Liver (tissue), 9 donors: ENCODE results near the gene TRMT61A. TPM values are rescaled to one million over a fixed set of nuclear protein-coding genes. Genes with fewer than 3 reads are reported as not detected.

Source experiments
- DNase-seq: peaks from one replicate; pipeline ENCODE4 v3.0.0-alpha.2; 2017; ENCODE audit warnings: low spot score
- H3K27ac ChIP-seq, 2 donors: one replicate each; pipeline ENCODE4 v1.7.0; 2013; ENCODE audit warnings: inconsistent platforms in 2 of 2, low read length in 2 of 2, control low read depth in 1 of 2, low read depth in 1 of 2, mild to moderate bottlenecking in 1 of 2
- H3K27me3 ChIP-seq, 4 donors: one replicate each; pipeline versions ENCODE4 v1.6.1 to v1.7.0; 2013; ENCODE audit warnings: low read length in 3 of 4, inconsistent platforms in 1 of 4, mild to moderate bottlenecking in 1 of 4, moderate library complexity in 1 of 4; ENCODE audit not compliant: control insufficient read depth in 4 of 4, insufficient read depth in 4 of 4
- H3K36me3 ChIP-seq, 4 donors: one replicate each; pipeline versions ENCODE4 v1.6.1 to v1.7.0; 2013; ENCODE audit warnings: low read length in 3 of 4, mild to moderate bottlenecking in 3 of 4, low read depth in 1 of 4, moderate library complexity in 1 of 4; ENCODE audit not compliant: control insufficient read depth in 4 of 4, insufficient read depth in 3 of 4
- H3K4me1 ChIP-seq, 4 donors: one replicate each; pipeline versions ENCODE4 v1.6.1 to v1.7.0; 2013; ENCODE audit warnings: low read length in 3 of 4, mild to moderate bottlenecking in 3 of 4, moderate library complexity in 1 of 4; ENCODE audit not compliant: control insufficient read depth in 4 of 4, insufficient read depth in 4 of 4
- H3K4me3 ChIP-seq, 3 donors: one replicate each; pipeline versions ENCODE4 v1.6.1 to v1.7.0; 2013; ENCODE audit warnings: low read length in 3 of 3, control low read depth in 1 of 3, low read depth in 1 of 3, mild to moderate bottlenecking in 1 of 3
- H3K9ac ChIP-seq, 2 donors: one replicate each; pipeline ENCODE4 v1.7.0; 2013; ENCODE audit warnings: low read length in 2 of 2, mild to moderate bottlenecking in 2 of 2, moderate library complexity in 2 of 2, control low read depth in 1 of 2, low read depth in 1 of 2
- H3K9me3 ChIP-seq, 4 donors: one replicate each; pipeline versions ENCODE4 v1.6.1 to v1.7.0; 2013; ENCODE audit warnings: low read length in 3 of 4; ENCODE audit not compliant: control insufficient read depth in 4 of 4
- ATF3 ChIP-seq: IDR thresholded peaks from 2 replicates; pipeline ENCODE4 v1.6.1; 2016; ENCODE audit warnings: antibody characterized with exemption
- EGR1 ChIP-seq, 2 donors: IDR thresholded peaks; 2 replicates each; pipeline ENCODE4 v1.6.1; 2016 to 2018; ENCODE audit warnings: antibody characterized with exemption in 2 of 2, low read depth in 2 of 2
- FOXA1 ChIP-seq: IDR thresholded peaks from 2 replicates; pipeline ENCODE4 v1.6.1; 2016; ENCODE audit warnings: antibody characterized with exemption
- FOXA2 ChIP-seq: IDR thresholded peaks from 2 replicates; pipeline ENCODE4 v1.6.1; 2016; ENCODE audit warnings: antibody characterized with exemption
- GABPA ChIP-seq, 2 donors: IDR thresholded peaks in 1 of 2; conservative IDR thresholded peaks in 1 of 2; 2 replicates each; pipeline ENCODE4 v1.6.1; 2016; ENCODE audit warnings: antibody characterized with exemption in 2 of 2, mild to moderate bottlenecking in 1 of 2, moderate library complexity in 1 of 2
- HNF4A ChIP-seq, 2 donors: conservative IDR thresholded peaks; 2 replicates each; pipeline ENCODE4 v1.6.1; 2016; ENCODE audit warnings: antibody characterized with exemption in 2 of 2, mild to moderate bottlenecking in 2 of 2
- HNF4G ChIP-seq: IDR thresholded peaks from 2 replicates; pipeline ENCODE4 v1.6.1; 2016; ENCODE audit warnings: antibody characterized with exemption
- JUND ChIP-seq, 2 donors: IDR thresholded peaks; 2 replicates each; pipeline ENCODE4 v1.6.1; 2016; ENCODE audit warnings: antibody characterized with exemption in 2 of 2
- MAX ChIP-seq: IDR thresholded peaks from 2 replicates; pipeline ENCODE4 v1.6.1; 2016; ENCODE audit warnings: antibody characterized with exemption
- NR2F2 ChIP-seq: IDR thresholded peaks from 2 replicates; pipeline ENCODE4 v1.6.1; 2016; ENCODE audit warnings: antibody characterized with exemption
- RAD21 ChIP-seq, 2 donors: IDR thresholded peaks; 2 replicates each; pipeline ENCODE4 v1.6.1; 2016; ENCODE audit warnings: antibody characterized with exemption in 2 of 2, mild to moderate bottlenecking in 2 of 2
- RXRA ChIP-seq, 2 donors: IDR thresholded peaks; 2 replicates each; pipeline ENCODE4 v1.6.1; 2017 to 2018; ENCODE audit warnings: antibody characterized with exemption in 2 of 2, mild to moderate bottlenecking in 1 of 2
- SP1 ChIP-seq: IDR thresholded peaks from 2 replicates; pipeline ENCODE4 v1.6.1; 2018; ENCODE audit warnings: antibody characterized with exemption, mild to moderate bottlenecking
- TAF1 ChIP-seq: conservative IDR thresholded peaks from 2 replicates; pipeline ENCODE4 v1.6.1; 2016; ENCODE audit warnings: antibody characterized with exemption, mild to moderate bottlenecking
- YY1 ChIP-seq: IDR thresholded peaks from 2 replicates; pipeline ENCODE4 v1.6.1; 2016; ENCODE audit warnings: antibody characterized with exemption, mild to moderate bottlenecking
- ZBTB33 ChIP-seq: IDR thresholded peaks from 2 replicates; pipeline ENCODE4 v1.6.1; 2016; ENCODE audit warnings: antibody characterized with exemption
- WGBS: extraction: QIAGEN DNeasy Blood & Tissue Kit; methylation state at CpG from one replicate; pipeline ENCODE4 v1.1.7; 2013; 5-methylcytosine and 5-hydroxymethylcytosine counted together
- polyA plus RNA-seq, 2 donors: library from polyadenylated mRNA; stranded (reverse) in 1 of 2; unstranded in 1 of 2; fragments of 200-250 nt in 1 of 2; fragments of >200 nt in 1 of 2; fragmentation: Nextera tagmentation in 1 of 2; extraction: Ambion mirVana in 1 of 2; gene quantifications; one replicate each; pipeline versions ENCODE4 v1.2.1 to v1.2.3, GENCODE V29; 2013 to 2015
- total RNA-seq, 2 donors: library from RNA; depleted of rRNA; stranded (reverse); fragments of >200 nt; gene quantifications; one replicate each; pipeline ENCODE4 v1.2.3, GENCODE V29; 2014
- TF ChIP-seq, protein P1 (sequence below): IDR thresholded peaks from 2 replicates; pipeline ENCODE4 v1.6.1; 2016; ENCODE audit warnings: antibody characterized with exemption, mild to moderate bottlenecking
- TF ChIP-seq, protein P2 (sequence below): fragments of 150-350 bp; IDR thresholded peaks from 2 replicates; pipeline ENCODE4 v1.5.1; 2017; ENCODE audit warnings: improper control_type of control experiment, low read depth, low read length; ENCODE audit not compliant: missing input control
- donor health status: healthy.
- donor health status: healthy.
- donor health status: healthy.
- donor health status: healthy.
- donor health status: healthy.

TRMT61A gene
- total and polyA plus RNA-seq, 4 donors, result 4.1 to 8.0 (median 6.5) TPM

GRCh38 chr14:103516426-103517173 lies 12.4 kb upstream of the TRMT61A start:
- no peak for DNase-seq

GRCh38 chr14:103517174-103517566 lies 11.8 kb upstream of the TRMT61A start:
- TF ChIP-seq RAD21 (IDR thresholded peaks at IDR 0.05), result no peak
- no peak for TF ChIP-seq TAF1
- TF ChIP-seq GABPA (IDR thresholded peaks at IDR 0.05 in 1 of 2, conservative IDR thresholded peaks at IDR 0.05 in 1 of 2), result no peak
- no peak for TF ChIP-seq FOXA1
- no peak for TF ChIP-seq EGR1 (IDR thresholded peaks at IDR 0.05; ENCODE audit: low read depth in 2 of 2)
- no peak for TF ChIP-seq HNF4G
- TF ChIP-seq HNF4A (conservative IDR thresholded peaks at IDR 0.05), result no peak
- TF ChIP-seq ATF3, result no peak
- TF ChIP-seq SP1, result no peak
- Histone ChIP-seq H3K4me3 (no peak overlapping the region), H3K4me1 (peaks cover 0 to 27% (median 18%) of the 10 kb centered on the region in 4 donors), H3K27ac (no peak overlapping the region), H3K9ac (no peak overlapping the region), H3K27me3 (no peaks in the 10 kb centered on the region), H3K9me3 (no peaks in the 10 kb centered on the region), H3K36me3 (peaks cover 0 to 2% (median 0%) of the 10 kb centered on the region in 4 donors)
- no peak for DNase-seq
- 89% methylated on average over 10 of the region's 10 CpGs for WGBS

More at GRCh38 chr14:103516426-103517173, 12.4 kb upstream of the TRMT61A start:
- Histone ChIP-seq H3K27me3 (no peaks in the 10 kb centered on the region), H3K36me3 (peaks cover 0 to 2% (median 0%) of the 10 kb centered on the region in 4 donors), H3K9ac (no peak overlapping the region), H3K9me3 (no peaks in the 10 kb centered on the region), H3K27ac (no peak overlapping the region), H3K4me3 (no peak overlapping the region), H3K4me1 (peaks cover 0 to 24% (median 14%) of the 10 kb centered on the region in 4 donors)
- no peak for TF ChIP-seq RXRA (IDR thresholded peaks at IDR 0.05)
- 75% methylated on average over 10 of the region's 10 CpGs for WGBS

DNA sequence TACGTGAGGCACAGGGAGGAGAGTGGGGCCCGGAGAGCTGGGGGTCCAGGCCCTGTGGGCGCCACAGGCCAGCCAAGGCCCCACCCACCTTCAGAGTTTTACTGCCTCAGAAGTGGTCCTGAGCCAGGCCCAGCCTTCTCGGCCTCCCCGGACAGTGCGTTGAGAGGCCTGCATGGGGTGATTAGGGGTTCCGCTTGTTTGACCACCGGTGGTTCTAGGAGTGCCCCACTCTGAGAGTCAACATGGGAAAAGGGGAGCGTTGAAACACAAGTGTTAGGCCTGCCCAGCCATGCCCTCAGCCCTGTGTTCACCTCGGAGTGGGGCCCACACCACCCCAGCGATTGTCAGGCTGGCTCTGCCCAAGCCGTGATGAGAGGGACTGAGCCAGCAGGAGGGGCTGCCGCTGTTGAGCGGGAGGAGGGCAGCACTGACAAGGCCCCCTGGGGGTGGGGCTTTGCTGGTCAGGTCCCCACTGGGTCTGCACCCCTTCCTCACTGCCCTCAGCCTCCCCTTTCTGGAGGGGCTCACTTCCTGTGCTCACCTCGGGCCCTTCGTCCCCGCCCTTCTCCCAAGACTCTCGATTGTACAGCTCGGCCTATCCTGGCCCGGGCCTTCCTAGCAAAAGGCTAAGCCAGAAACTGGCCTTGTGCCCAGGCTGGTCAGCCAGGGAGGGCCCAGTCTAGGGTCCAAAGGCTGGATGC lies 11.1 kb upstream of the TRMT61A start:
- no peaks in the 10 kb centered on the region for H3K27me3 ChIP-seq
- H3K9ac ChIP-seq, result no peak overlapping the region
- peaks cover 2 to 34% (median 22%) of the 10 kb centered on the region in 4 donors for H3K4me1 ChIP-seq
- H3K9me3 ChIP-seq, result no peaks in the 10 kb centered on the region
- 47% methylated on average over 20 of the region's 20 CpGs for WGBS
- H3K36me3 ChIP-seq, result no peaks in the 10 kb centered on the region
- H3K4me3 ChIP-seq, result no peak overlapping the region
- H3K27ac ChIP-seq, result no peak overlapping the region
- no peak for DNase-seq
- no peak for TF ChIP-seq NR2F2
- no peak for TF ChIP-seq ZBTB33
- TF ChIP-seq HNF4G, result no peak
- no peak for TF ChIP-seq RAD21 (IDR thresholded peaks at IDR 0.05)
- TF ChIP-seq FOXA1, result no peak
- no peak for TF ChIP-seq HNF4A (conservative IDR thresholded peaks at IDR 0.05)
- no peak for TF ChIP-seq EGR1 (IDR thresholded peaks at IDR 0.05; ENCODE audit: low read depth in 2 of 2)
- TF ChIP-seq RXRA (IDR thresholded peaks at IDR 0.05), result no peak
- no peak for TF ChIP-seq YY1
- TF ChIP-seq TAF1, result no peak
- TF ChIP-seq JUND (IDR thresholded peaks at IDR 0.05), result no peak
- TF ChIP-seq, protein P1, sequence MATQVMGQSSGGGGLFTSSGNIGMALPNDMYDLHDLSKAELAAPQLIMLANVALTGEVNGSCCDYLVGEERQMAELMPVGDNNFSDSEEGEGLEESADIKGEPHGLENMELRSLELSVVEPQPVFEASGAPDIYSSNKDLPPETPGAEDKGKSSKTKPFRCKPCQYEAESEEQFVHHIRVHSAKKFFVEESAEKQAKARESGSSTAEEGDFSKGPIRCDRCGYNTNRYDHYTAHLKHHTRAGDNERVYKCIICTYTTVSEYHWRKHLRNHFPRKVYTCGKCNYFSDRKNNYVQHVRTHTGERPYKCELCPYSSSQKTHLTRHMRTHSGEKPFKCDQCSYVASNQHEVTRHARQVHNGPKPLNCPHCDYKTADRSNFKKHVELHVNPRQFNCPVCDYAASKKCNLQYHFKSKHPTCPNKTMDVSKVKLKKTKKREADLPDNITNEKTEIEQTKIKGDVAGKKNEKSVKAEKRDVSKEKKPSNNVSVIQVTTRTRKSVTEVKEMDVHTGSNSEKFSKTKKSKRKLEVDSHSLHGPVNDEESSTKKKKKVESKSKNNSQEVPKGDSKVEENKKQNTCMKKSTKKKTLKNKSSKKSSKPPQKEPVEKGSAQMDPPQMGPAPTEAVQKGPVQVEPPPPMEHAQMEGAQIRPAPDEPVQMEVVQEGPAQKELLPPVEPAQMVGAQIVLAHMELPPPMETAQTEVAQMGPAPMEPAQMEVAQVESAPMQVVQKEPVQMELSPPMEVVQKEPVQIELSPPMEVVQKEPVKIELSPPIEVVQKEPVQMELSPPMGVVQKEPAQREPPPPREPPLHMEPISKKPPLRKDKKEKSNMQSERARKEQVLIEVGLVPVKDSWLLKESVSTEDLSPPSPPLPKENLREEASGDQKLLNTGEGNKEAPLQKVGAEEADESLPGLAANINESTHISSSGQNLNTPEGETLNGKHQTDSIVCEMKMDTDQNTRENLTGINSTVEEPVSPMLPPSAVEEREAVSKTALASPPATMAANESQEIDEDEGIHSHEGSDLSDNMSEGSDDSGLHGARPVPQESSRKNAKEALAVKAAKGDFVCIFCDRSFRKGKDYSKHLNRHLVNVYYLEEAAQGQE, result no peak
- no peak for TF ChIP-seq MAX
- no peak for TF ChIP-seq SP1
- TF ChIP-seq, protein P2, sequence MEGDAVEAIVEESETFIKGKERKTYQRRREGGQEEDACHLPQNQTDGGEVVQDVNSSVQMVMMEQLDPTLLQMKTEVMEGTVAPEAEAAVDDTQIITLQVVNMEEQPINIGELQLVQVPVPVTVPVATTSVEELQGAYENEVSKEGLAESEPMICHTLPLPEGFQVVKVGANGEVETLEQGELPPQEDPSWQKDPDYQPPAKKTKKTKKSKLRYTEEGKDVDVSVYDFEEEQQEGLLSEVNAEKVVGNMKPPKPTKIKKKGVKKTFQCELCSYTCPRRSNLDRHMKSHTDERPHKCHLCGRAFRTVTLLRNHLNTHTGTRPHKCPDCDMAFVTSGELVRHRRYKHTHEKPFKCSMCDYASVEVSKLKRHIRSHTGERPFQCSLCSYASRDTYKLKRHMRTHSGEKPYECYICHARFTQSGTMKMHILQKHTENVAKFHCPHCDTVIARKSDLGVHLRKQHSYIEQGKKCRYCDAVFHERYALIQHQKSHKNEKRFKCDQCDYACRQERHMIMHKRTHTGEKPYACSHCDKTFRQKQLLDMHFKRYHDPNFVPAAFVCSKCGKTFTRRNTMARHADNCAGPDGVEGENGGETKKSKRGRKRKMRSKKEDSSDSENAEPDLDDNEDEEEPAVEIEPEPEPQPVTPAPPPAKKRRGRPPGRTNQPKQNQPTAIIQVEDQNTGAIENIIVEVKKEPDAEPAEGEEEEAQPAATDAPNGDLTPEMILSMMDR, result no peak
- no peak for TF ChIP-seq ATF3
- no peak for TF ChIP-seq FOXA2
